PC-3 (cell line): ENCODE results near the gene SLC16A13.

Source experiments
- CTCF ChIP-seq: fragments of 300-600 bp; sonication (generic); conservative IDR thresholded peaks from 2 replicates; pipeline ENCODE4 v1.5.1; 2017; ENCODE audit warnings: antibody characterized with exemption, low read depth, mild to moderate bottlenecking, low read length
- EZH2 ChIP-seq: fragments of 300-600 bp; sonication (generic); IDR thresholded peaks from one replicate; pipeline ENCODE4 v1.6.1; 2017; ENCODE audit warnings: antibody characterized with exemption, mild to moderate bottlenecking, low read length; ENCODE audit not compliant: unreplicated experiment
- EZH2phosphoT487 ChIP-seq: fragments of 300-600 bp; sonication (generic); IDR thresholded peaks from 2 replicates; pipeline ENCODE4 v1.6.1; 2018; ENCODE audit warnings: mild to moderate bottlenecking, antibody characterized with exemption, low read length, borderline replicate concordance

DNA sequence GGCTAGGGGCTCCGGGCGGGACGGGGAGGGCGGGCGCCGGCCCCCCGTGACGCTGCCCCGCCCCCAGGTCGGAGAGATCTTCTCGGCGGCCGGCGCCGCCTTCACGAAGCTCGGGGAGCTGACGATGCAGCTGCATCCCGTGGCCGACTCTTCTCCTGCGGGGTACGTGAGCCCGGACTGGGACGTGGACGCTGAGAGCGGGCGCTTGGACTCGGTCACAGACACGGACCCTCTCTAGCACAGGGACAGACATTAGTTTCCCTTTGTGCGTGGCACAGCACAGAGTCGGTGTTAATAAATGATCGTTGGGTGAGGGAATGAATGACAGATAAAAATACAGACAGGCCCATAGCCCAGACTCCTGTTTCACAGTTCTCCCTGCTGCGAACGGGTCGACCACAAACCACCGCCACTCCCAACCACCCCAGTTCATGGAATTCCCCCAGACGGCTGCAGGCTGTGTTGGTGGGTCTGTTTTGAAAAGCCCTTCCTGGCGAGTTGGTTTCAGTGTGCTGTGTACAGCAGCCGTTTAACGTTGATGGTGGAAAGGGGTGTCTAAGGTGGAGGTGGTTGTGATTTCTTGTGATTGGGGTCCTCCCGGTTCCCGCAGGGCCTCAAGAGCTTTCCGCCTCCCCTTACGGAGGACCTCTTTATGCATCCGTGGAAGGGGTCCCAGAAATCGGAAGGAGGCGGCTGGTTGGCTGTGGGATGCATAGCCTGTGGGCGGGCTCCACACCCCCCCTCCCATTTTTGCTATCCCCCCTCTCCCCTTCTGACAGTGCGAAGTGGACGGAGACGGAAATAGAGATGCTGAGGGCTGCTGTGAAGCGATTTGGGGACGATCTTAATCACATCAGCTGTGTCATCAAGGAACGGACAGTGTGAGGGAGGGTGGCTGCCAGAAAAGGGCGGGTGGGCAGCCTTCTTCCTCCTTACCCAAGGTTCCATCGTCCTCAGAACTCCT, 20.5 kb upstream of the SLC16A13 start:
- TF ChIP-seq EZH2 (no peak), CTCF (no peak), EZH2phosphoT487 (no peak)
